Measurements from ENCODE around the gene LSG1. TPM values are rescaled to one million over a fixed set of nuclear protein-coding genes. Genes with fewer than 3 reads are reported as not detected.

LSG1 gene
- total and polyA plus RNA-seq, 2 experiments from 2014 or later: 49.2 to 57.1 TPM

- TF ChIP-seq POLR2AphosphoS5 (IDR thresholded peaks at IDR 0.05; ENCODE audit: low read depth) (no peak), ZNF331 (CRISPR knock-in tag; IDR thresholded peaks at IDR 0.05; ENCODE audit: low read depth) (no peak), ETS1 (IDR thresholded peaks at IDR 0.05) (no peak), NANOG (IDR thresholded peaks at IDR 0.05; ENCODE audit: borderline replicate concordance) (no peak), EZH2phosphoT487 (IDR thresholded peaks at IDR 0.05; ENCODE audit: unreplicated experiment) (no peak), ZNF462 (CRISPR knock-in tag; IDR thresholded peaks at IDR 0.05) (no peak)
- Histone ChIP-seq H3K9me2 (ENCODE audit: insufficient read depth) (no peaks in the 10 kb centered on the region), H3K36me3 (ENCODE audit: insufficient read depth) (no peaks in the 10 kb centered on the region), H3K27ac (ENCODE audit: low read depth) (no peak overlapping the region), H3K79me2 (replicated peaks; ENCODE audit: insufficient read depth) (no peaks in the 10 kb centered on the region), H3K4me1 (ENCODE audit: insufficient read depth) (no peaks in the 10 kb centered on the region), H3K4me3 (no peak overlapping the region), H3K27me3 (ENCODE audit: insufficient read depth) (no peaks in the 10 kb centered on the region), H2AFZ (no peak overlapping the region), H4K20me1 (replicated peaks; ENCODE audit: insufficient read depth) (no peaks in the 10 kb centered on the region), H3K4me2 (no peak overlapping the region), H3F3A (replicated peaks; ENCODE audit: low read depth) (no peaks in the 10 kb centered on the region)
- DNase-seq (ENCODE audit: low spot score) (no peak), ATAC-seq (no peak)
- no peak overlapping the region for H3K4me3 Mint-ChIP-seq
- H3K27ac Mint-ChIP-seq: no peak overlapping the region
- no peaks in the 10 kb centered on the region for H3K36me3 Mint-ChIP-seq (ENCODE audit: low read depth)
- H3K9me3 Mint-ChIP-seq: no peaks in the 10 kb centered on the region
- peaks cover 5% of the 10 kb centered on the region for H3K27me3 Mint-ChIP-seq (ENCODE audit: insufficient read depth, low read depth, poor library complexity)
- no peaks in the 10 kb centered on the region for H3K4me1 Mint-ChIP-seq
Measured at GRCh38 chr3:194713299-194714136, 41.5 kb upstream of the LSG1 start.
